CD1c-positive myeloid dendritic cell (primary cell): Measurements from ENCODE around the gene COL6A3.
A peak's percentile ranks its signal among the peaks of the same experiment; 100 is the strongest.

Experiments
- DNase-seq: peaks from one replicate; pipeline ENCODE4 v3.0.0-alpha.2; 2016; ENCODE audit errors: extremely low spot score

Gene COL6A3

GRCh38 chr2:237294460-237294859 is 119.5 kb downstream of the COL6A3 start:
- DNase-seq: no peak

- no peak for DNase-seq
Measured at GRCh38 chr2:237293978-237294377, 120.0 kb downstream of the COL6A3 start.

- DNase-seq: peak; percentile 87
Measured at GRCh38 chr2:237291138-237291792, 122.7 kb downstream of the COL6A3 start.

- no peak for DNase-seq
Measured at GRCh38 chr2:237290261-237290660, 123.7 kb downstream of the COL6A3 start.

- no peak for DNase-seq
Measured at GRCh38 chr2:237289139-237289538, 124.8 kb downstream of the COL6A3 start.

- no peak for DNase-seq
Measured at GRCh38 chr2:237287872-237288271, 126.1 kb downstream of the COL6A3 start.

GRCh38 chr2:237283131-237283928 is 130.6 kb downstream of the COL6A3 start:
- DNase-seq: no peak

- no peak for DNase-seq
Measured at GRCh38 chr2:237282568-237283128, 131.3 kb downstream of the COL6A3 start.

- DNase-seq: no peak
Measured at GRCh38 chr2:237281836-237282306, 132.1 kb downstream of the COL6A3 start.

- no peak for DNase-seq
Measured at GRCh38 chr2:237280939-237281338, 133.0 kb downstream of the COL6A3 start.

- no peak for DNase-seq
Measured at GRCh38 chr2:237280229-237280628, 133.7 kb downstream of the COL6A3 start.

GRCh38 chr2:237279012-237279768 is 134.8 kb downstream of the COL6A3 start:
- no peak for DNase-seq

GRCh38 chr2:237278568-237278967 is 135.4 kb downstream of the COL6A3 start:
- DNase-seq: no peak

- DNase-seq: no peak
Measured at GRCh38 chr2:237276716-237277490, 137.1 kb downstream of the COL6A3 start.
